ENCODE data around the gene SMARCB1. TPM values are rescaled to one million over a fixed set of nuclear protein-coding genes. Genes with fewer than 3 reads are reported as not detected.

Gene SMARCB1
- total and polyA plus RNA-seq, 2 donors (not counting 1 experiment from before 2014, with no cell fraction given), result 179 to 190 TPM

GRCh38 chr22:23849009-23850006 lies 62.5 kb downstream of the SMARCB1 start:
- H2AFZ ChIP-seq (ENCODE audit: insufficient read depth, low read depth, low read length, poor library complexity, severe bottlenecking), result peak overlapping the region; percentile 71

More at GRCh38 chr22:23849009-23850006, 62.5 kb downstream of the SMARCB1 start:
- WGBS (ENCODE audit: insufficient coverage), result 31% methylated on average over 54 of the region's 62 CpGs
- H3K27ac ChIP-seq (ENCODE audit: low read length in 2 of 2), result no peak overlapping the region
- Mint-ChIP-seq H3K9me3 (ENCODE audit: insufficient read depth) (no peaks in the 10 kb centered on the region), H3K4me3 (peak overlapping the region; percentile 52), H3K27me3 (no peaks in the 10 kb centered on the region), H3K4me1 (peaks cover 68% of the 10 kb centered on the region), H3K27ac (peak overlapping the region; percentile 61)
- peak overlapping the region; percentile 29 for H3K9ac ChIP-seq (ENCODE audit: low read length)
- peak; percentile 80 for ATAC-seq (ENCODE audit: low read depth)
- intact Hi-C loops (cut with micrococcal nuclease), result loop anchor here (5.0 to 10.0 kb wide), 3 partner anchors 222 to 705 kb away; partner anchors contain the start of genes RAB36 and RSPH14
- ChIA-PET CTCF (interaction anchor here (0.7 to 9.7 kb wide), 45 partner anchors 9 to 308 kb away, joined by 3 to 183 read pairs (median 4); partner anchors contain the start of genes C22orf15, CHCHD10, DERL3 and MIF), POLR2A (interaction anchor here (0.5 to 2.4 kb wide), 12 partner anchors 8 to 708 kb away, joined by 3 to 10 read pairs (median 4); partner anchors contain the start of genes DERL3, MMP11, SLC2A11 and SMARCB1)
- peak overlapping the region in 3 of 5 experiments; percentile 35 to 54 (median 40) for H3K4me3 ChIP-seq (ENCODE audit: control extremely low read depth in 1 of 5, extremely low read depth in 1 of 5, insufficient read depth in 1 of 5, low read depth in 2 of 5, low read length in 4 of 5)
- H3K79me2 ChIP-seq (ENCODE audit: control insufficient read depth, insufficient read depth, low read length), result peaks cover 10% of the 10 kb centered on the region
- peak overlapping the region; percentile 80 for H3K4me2 ChIP-seq (replicated peaks; ENCODE audit: low read depth, low read length, poor library complexity, severe bottlenecking)
- H3K36me3 ChIP-seq (replicated peaks in 1 of 2; ENCODE audit: control extremely low read depth in 1 of 2, control insufficient read depth in 1 of 2, extremely low read depth in 1 of 2, insufficient read depth in 2 of 2, low read length in 1 of 2), result no peaks in the 10 kb centered on the region
- TF ChIP-seq, protein P1, sequence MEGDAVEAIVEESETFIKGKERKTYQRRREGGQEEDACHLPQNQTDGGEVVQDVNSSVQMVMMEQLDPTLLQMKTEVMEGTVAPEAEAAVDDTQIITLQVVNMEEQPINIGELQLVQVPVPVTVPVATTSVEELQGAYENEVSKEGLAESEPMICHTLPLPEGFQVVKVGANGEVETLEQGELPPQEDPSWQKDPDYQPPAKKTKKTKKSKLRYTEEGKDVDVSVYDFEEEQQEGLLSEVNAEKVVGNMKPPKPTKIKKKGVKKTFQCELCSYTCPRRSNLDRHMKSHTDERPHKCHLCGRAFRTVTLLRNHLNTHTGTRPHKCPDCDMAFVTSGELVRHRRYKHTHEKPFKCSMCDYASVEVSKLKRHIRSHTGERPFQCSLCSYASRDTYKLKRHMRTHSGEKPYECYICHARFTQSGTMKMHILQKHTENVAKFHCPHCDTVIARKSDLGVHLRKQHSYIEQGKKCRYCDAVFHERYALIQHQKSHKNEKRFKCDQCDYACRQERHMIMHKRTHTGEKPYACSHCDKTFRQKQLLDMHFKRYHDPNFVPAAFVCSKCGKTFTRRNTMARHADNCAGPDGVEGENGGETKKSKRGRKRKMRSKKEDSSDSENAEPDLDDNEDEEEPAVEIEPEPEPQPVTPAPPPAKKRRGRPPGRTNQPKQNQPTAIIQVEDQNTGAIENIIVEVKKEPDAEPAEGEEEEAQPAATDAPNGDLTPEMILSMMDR (IDR thresholded peaks at IDR 0.05), result peak; percentile 94
- TF ChIP-seq EZH2 (IDR thresholded peaks at IDR 0.05; ENCODE audit: borderline replicate concordance, insufficient read depth, low read depth, low read length, poor library complexity, severe bottlenecking), result no peak
- no peaks in the 10 kb centered on the region for H3K27me3 ChIP-seq (replicated peaks in 1 of 4; ENCODE audit: control extremely low read depth in 1 of 4, control insufficient read depth in 3 of 4, insufficient read depth in 4 of 4, low read length in 3 of 4)
- H3K9me3 ChIP-seq (ENCODE audit: control extremely low read depth in 1 of 3, control insufficient read depth in 2 of 3, insufficient read depth in 1 of 3, low read length in 2 of 3), result peaks cover 0 to 5% (median 0%) of the 10 kb centered on the region in 3 donors
- DNase-seq, result peak; percentile 89
- no peaks in the 10 kb centered on the region for H4K20me1 ChIP-seq (ENCODE audit: control insufficient read depth, insufficient read depth, low read length, poor library complexity, severe bottlenecking)
- peaks cover 38 to 62% of the 10 kb centered on the region in 2 donors for H3K4me1 ChIP-seq (ENCODE audit: control insufficient read depth in 2 of 2, insufficient read depth in 2 of 2, low read length in 2 of 2)
